Stimulated activated CD8-positive, alpha-beta memory T cell treated with anti-CD3 and anti-CD28 coated beads, Interleukin-12 subunit alpha, Interleukin-12 subunit beta, amount 100 ng/mL, for 1 hour (primary cell): ENCODE data around the gene SLC30A4.
"Not testable (repeated sequence)": the region's sequence is repeated elsewhere in the genome, so short reads cannot be mapped to it uniquely, and the experiment has no call there.

Experiments used
- DNase-seq: peaks from one replicate; pipeline ENCODE4 v3.0.0-alpha.2; 2020; ENCODE audit warnings: low read depth

SLC30A4 gene

DNA sequence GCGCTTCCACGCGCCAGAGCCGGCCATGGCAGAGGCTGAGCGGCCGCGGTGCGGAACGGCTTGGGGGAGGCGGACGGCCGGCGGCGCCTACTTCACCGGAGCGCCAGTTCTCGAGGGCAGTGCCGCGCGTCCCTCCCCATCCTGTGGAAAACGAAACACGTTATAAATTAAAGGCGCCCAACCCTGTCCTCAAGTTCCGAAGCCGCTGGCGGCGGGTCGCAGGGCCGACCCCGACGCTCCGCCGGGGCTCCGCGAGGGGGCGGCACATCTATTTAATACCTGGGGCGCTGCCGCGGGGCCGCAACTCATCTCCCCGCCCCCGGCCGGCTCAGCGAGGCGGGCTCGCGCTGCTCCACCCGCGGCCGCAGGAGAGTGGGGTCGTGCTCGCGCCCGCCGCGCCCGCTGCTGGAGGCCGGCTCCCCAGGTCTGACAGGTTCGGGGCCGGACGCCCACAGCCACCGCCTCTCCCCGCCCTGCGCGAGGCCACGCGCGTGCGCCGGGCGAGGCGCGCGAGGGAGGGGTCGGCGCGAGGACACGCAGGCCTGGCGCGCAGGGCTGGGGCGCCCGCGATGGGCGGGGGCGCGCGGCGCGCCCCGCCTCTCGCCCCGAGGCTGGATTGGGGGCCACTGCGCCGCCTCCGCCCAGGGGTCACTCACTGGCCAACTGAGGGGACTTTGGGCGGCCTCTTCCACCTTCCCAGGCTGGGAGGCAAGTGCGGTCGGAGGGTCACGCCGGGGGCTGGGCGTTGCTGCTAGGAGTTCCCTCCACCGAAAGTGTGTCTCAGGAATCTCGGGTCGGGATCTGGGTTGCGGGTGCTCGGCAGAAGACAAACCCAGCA, at the start of gene SLC30A4:
SLC30A4 (minus strand) TSS at position 428 of the 838 bp plus-strand sequence; CDS start at position 27, 401 bp downstream.
- DNase-seq = peak; percentile 32

DNA sequence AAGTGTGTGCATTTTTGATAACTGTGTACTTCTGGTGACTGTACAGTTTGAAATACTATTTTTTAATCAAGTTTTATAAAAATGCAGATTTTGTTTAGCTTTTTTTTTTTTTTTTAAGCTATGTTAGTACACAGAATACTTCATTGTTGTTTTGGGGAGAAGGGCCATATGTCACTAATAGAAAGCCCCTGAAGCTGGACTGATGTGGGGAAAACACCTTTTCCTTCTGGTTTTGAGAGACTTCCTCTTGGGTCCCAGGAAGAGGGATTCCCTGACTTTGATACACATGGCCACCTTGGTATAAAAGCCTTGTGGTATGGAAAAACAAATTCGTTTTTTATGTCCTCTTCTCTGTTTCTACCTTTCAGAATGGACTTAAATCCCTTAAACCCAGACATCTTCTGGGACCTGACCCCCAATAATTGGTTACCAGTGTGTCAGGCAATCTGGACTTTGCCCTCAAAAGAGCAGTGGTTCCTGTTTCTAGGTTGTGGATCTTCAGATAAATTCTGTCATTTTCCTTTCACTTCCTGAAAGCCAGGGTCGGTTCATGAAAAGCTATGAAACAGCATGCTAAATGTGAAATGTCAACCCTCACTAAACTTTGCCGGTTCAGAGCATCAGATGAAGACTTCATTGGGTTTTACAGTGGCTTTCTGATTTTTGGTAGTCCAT, 33.5 kb upstream of the SLC30A4 start:
- no peak for DNase-seq

DNA sequence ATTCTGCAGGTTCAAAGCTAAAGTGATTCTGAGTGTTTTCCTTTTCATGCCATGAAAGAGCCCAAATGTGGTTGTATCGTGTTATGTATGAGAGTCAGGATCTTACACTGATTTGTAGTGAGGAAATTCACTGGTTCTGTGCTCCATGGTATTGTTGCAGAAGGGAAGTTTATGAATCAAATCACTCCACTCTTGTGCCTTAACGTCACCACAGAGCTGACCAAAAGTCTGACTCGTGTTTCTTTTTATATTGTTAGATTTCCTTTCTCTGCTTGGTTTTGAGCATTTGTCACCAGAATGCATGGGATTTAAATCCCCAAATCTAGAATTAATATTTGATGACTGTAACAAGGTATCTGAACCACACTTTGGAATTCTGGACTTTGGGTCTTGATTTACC, 29.1 kb upstream of the SLC30A4 start:
- DNase-seq = no peak

- DNase-seq = no peak
Measured at GRCh38 chr15:45550436-45550835, 27.9 kb upstream of the SLC30A4 start.

- no peak for DNase-seq
Measured at GRCh38 chr15:45549541-45550220, 27.1 kb upstream of the SLC30A4 start.

DNA sequence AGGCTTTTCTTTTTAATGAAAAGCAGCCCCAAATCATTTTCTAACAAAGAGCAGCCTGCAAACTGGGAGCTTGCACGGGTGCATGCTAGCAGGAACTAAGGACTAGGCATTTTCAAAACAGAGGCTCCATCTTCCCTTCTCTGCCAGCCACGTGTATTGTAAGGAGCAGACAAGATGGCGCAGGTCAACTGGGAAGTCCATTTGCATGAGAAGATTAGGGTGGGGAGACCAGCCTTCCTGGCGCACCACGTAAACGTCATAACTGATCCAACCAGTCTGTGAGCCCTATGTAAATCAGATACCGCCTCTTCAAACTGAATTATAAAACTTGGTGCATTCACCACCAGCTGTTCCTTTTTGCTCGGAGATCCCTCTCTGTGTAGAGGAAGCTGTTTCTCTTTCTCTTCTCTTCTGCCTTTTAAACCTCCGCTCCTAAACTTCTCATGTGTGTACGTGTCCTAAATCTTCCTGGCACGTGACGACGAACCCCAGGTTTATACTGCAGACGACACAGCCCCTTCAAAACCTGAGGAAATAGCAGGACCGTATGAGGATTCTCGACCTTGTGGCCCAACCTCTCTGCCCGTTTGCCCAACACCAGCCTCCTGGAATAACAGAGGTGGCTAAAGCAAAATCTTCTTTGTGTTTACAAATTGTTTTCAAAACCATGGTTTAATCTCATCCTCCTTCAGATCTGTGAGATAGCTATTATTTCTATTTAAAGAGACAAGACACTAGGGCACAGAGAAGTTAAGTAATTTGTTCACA, 26.4 kb upstream of the SLC30A4 start:
- no peak for DNase-seq

- no peak for DNase-seq
Measured at GRCh38 chr15:45546789-45547188, 24.2 kb upstream of the SLC30A4 start.

GRCh38 chr15:45544266-45545023, 21.9 kb upstream of the SLC30A4 start:
- no peak for DNase-seq

- DNase-seq = no peak
Measured at GRCh38 chr15:45543051-45543450, 20.5 kb upstream of the SLC30A4 start.

DNA sequence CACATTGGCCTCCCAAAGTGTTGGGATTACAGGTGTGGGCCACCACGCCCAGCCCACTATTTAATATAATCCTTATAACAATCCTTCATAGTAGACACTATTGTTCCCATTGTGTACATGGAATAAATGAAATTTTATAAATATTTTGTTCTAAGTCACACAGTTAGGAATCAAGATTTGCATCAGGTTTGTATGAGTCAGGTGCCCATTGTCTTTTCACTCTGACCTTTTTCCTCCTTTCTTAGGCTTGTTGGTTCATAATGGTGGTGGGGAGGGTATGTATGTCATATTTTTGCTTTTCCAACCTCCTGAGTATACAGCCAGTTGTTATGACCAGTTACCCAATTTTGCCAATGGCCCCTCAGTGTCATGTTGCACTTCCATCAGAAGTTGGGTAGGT, 18.0 kb upstream of the SLC30A4 start:
- no peak for DNase-seq

GRCh38 chr15:45539680-45540079, 17.1 kb upstream of the SLC30A4 start:
- DNase-seq = no peak

- no peak for DNase-seq
Measured at GRCh38 chr15:45536934-45537333, 14.4 kb upstream of the SLC30A4 start.

GRCh38 chr15:45535486-45536042, 13.0 kb upstream of the SLC30A4 start:
- no peak for DNase-seq

GRCh38 chr15:45534821-45535220, 12.3 kb upstream of the SLC30A4 start:
- no peak for DNase-seq

DNA sequence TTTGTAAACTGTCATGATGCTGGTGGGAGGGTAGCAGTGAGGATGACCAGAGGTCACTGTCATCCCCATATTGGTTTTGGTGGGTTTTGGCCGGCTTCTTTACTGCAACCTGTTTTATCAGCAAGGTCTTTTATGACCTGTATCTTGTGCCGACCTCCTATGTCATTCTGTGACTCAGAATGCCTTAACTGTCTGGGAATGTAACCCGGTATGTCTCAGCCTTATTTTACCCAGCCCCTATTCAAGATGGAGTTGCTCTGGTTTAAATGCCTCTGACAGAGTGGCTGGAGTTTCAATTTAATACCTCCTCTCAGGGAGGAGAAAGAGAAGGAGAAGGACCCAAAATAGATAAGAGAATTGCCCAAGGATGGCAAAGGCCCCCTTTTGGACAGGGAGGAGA, 10.3 kb upstream of the SLC30A4 start:
- DNase-seq = not testable (repeated sequence)

DNA sequence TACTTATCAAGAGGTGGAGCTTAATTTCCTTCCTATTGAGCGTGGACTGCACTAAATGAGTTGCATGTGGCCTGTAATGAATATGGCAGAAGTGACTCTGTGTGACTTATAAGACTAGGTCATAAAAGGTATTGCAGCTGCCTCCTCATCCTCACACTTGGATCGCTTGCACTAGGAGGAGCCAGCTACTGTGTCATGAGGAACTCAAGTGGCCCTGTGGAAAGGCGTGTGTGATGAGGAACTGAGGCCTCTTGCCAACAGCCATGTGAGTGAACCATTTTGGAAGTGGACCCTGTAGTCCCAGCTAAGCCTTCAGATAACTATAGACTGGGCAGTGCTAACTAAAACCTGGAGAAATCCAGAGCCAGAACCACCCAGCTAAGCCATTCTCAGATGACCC, 7.1 kb upstream of the SLC30A4 start:
- no peak for DNase-seq

GRCh38 chr15:45527086-45527485, 4.5 kb upstream of the SLC30A4 start:
- no peak for DNase-seq

DNA sequence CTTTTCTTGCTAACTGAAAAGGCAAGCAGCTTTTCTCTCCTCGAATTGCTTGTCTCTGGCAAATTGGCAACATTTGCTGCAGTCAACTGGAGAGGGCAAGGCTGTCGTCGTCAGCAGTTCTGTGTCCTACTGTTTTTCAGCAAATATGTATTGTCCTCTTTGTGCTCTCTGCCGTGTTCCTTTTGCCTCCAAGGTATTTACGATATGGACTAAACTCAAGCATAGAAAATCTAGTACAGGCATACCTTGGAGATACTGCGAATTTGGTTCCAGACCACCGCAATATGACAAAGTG, 558 bp upstream of the SLC30A4 start:
- DNase-seq = no peak

DNA sequence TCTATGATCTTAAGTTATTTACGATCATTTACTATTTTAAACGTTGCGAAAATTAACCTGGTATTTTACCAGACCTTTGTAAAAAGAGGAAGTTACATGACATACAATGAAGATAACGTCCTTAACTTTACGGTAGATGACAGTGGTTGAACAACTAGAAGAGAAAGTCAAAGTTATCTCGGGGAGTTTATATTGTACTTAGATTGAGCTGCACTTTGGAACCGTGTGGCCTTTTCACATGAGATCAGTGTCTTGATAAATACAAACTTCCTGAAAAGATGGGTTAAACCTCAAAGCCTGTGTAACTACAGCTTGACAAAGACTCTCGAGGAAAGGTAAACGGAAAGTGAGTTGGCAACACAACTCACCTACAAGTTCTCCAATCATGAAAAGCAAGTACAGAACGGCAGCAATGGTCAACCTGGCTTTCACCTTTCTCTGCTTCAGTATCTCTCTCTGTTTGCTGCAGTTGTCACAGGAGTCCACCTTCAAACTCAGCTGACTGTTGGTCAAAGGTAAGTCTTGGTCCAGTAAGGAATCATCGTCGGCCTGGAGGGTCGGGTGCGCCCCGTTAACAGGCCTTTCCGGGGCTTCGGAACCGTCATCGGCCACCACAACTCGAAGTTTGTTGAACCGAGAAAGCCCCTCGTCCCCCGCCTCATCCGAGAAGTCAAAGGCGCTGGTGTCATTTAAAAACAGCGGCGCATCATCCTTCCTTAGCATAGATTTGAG, 793 bp downstream of the SLC30A4 start:
- no peak for DNase-seq

DNA sequence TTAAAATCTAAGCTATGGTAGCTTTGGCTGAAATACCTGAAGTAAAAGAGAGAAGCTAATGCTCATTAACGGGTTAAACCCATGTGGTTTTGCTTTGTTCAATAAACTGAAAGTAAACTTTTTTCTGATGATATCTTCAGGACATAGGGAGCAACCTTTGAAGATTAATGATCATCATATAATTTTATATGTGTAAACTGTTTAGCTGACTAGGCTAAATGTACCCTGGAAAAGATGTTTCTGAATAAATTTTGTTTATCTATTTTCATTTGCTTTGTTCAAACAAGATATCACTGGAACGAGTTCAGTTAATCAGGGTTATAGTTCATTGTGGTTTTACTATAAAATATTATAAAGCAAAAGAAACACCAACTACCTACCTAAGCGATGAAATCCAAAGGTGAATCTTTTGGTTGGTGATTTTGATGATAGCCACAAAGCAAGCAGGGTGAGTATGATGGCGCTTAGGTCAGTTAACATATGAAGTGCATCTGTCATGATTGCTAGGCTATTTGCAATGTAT, 11.7 kb downstream of the SLC30A4 start:
- DNase-seq = no peak
